Measurements from ENCODE around the gene SLC5A12.

DNA sequence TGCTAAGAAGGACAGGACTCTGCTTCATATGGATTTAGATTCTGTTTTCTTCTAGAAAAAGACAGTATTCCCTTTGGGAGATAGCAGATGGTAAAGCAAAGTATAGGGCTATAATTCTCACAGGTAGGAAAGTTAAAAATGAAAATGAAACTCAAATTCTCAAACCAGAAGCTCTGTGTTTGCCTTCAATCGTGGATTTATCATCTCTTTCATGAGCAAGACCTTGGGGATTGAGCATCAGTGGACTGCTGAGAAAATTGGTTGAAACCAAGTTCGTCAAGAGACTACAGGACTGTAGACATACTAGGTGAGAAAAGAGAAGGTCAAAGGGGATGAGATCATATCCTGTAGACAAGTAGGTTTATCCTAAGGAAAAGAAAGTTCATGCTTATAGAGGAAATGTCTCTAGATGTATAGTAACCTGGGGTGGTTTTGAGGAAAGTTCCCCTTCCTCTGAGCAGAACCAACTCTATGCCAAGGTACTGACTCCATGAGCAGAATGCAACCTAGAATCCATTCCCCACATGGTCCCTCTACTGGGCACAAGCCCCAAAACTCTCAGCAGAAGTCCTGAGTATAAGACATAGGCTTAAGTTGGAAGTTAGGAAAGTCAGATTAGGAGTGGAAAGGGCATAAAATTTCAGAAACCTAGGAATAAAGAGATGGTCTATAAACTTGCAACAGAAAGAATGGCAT lies 46.5 kb downstream of the SLC5A12 start:
- no peak for TF ChIP-seq POLR2A (IDR thresholded peaks at IDR 0.05)
- TF ChIP-seq, protein P1, sequence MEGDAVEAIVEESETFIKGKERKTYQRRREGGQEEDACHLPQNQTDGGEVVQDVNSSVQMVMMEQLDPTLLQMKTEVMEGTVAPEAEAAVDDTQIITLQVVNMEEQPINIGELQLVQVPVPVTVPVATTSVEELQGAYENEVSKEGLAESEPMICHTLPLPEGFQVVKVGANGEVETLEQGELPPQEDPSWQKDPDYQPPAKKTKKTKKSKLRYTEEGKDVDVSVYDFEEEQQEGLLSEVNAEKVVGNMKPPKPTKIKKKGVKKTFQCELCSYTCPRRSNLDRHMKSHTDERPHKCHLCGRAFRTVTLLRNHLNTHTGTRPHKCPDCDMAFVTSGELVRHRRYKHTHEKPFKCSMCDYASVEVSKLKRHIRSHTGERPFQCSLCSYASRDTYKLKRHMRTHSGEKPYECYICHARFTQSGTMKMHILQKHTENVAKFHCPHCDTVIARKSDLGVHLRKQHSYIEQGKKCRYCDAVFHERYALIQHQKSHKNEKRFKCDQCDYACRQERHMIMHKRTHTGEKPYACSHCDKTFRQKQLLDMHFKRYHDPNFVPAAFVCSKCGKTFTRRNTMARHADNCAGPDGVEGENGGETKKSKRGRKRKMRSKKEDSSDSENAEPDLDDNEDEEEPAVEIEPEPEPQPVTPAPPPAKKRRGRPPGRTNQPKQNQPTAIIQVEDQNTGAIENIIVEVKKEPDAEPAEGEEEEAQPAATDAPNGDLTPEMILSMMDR (IDR thresholded peaks at IDR 0.05): no peak
- no peak for TF ChIP-seq EP300 (IDR thresholded peaks at IDR 0.05; ENCODE audit: low read depth)
